ENCODE results near the gene CAP2.

CAP2 gene, protein sequence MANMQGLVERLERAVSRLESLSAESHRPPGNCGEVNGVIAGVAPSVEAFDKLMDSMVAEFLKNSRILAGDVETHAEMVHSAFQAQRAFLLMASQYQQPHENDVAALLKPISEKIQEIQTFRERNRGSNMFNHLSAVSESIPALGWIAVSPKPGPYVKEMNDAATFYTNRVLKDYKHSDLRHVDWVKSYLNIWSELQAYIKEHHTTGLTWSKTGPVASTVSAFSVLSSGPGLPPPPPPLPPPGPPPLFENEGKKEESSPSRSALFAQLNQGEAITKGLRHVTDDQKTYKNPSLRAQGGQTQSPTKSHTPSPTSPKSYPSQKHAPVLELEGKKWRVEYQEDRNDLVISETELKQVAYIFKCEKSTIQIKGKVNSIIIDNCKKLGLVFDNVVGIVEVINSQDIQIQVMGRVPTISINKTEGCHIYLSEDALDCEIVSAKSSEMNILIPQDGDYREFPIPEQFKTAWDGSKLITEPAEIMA

DNA sequence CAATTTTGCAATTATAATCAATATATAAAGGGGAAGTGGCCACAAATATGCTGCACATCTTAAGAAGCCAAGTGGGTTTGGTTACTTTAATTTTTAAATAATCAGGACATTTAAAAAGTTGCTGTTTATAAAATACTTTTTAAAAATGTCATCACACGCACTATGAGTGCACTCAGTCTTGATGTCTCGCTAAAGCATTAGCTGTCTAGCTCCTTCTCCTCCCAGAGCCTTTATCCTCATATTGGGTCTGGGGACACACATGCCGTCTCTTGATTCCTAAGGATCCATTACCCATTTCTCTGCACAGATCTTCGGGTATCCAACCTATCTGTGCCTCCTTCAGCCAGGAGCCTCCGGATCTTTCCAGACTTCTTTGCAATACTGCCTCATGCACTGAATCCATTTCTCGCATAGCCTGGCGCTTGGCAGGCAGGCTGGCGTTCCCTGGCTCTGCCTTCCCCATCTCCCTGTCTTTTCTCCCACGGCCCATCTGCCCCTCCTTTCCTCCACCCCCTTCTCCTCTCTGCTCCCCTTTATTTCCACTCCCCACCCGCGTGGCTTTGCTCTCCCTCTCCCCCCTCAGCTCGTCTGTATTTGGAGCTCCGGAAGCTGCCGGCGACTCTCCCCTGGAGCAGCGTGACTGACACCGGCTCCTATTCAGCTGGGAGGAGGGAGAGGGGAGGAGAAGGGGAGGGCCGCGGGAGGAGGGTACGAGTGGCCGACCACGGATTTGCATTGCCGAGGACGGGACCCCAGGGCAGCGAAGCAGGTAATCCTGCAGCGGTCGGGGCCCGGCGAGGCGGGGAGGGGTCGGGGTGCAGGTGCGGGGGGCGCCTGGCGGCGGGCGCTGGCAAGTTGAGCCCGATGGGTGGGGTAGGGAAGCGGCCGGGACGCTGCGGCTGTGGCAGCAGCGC, at the start of gene CAP2:
Gene CAP2, plus strand, starts transcription at position 618 of the 914 bp plus-strand sequence. CDS start 27,961 bp downstream, outside the sequence.
- peak; percentile 76 for DNase-seq (ENCODE audit: low read depth)
- peak within 1 kb of the TSS; percentile 72 for H3K4me3 ChIP-seq (ENCODE audit: low read length)
- no peak for TF ChIP-seq CTCF (conservative IDR thresholded peaks at IDR 0.05; ENCODE audit: low read length)

DNA sequence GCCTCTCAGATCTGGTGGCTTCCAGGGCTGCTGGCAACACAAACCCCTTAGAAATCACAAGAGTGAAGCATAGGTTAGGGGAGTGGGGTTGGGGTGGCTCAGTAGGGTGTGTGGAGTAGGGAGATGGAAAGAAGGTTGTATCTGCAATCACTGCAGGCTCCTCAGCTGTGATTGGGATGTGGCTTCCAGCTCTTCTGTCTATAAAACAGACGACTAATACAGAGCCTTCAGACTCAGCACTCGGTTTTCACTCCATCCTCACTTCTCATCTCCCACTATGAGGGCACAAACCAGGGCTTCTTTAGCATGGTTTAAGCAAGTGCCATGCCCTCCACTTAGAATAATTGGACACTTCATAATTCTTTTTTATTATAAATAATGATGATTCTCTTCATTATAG, 46.4 kb upstream of the CAP2 start:
- no peak overlapping the region for H3K4me3 ChIP-seq (ENCODE audit: low read length)
- no peak for TF ChIP-seq CTCF (conservative IDR thresholded peaks at IDR 0.05; ENCODE audit: low read length)
- DNase-seq (ENCODE audit: low read depth) = no peak

GRCh38 chr6:17349427-17349826, 44.0 kb upstream of the CAP2 start:
- DNase-seq (ENCODE audit: low read depth) = peak; percentile 38
- TF ChIP-seq CTCF (conservative IDR thresholded peaks at IDR 0.05; ENCODE audit: low read length) = no peak
- no peak overlapping the region for H3K4me3 ChIP-seq (ENCODE audit: low read length)

- no peak overlapping the region for H3K4me3 ChIP-seq (ENCODE audit: low read length)
- no peak for TF ChIP-seq CTCF (conservative IDR thresholded peaks at IDR 0.05; ENCODE audit: low read length)
- DNase-seq (ENCODE audit: low read depth) = peak; percentile 11
Measured at GRCh38 chr6:17352302-17352701, 41.1 kb upstream of the CAP2 start.

DNA sequence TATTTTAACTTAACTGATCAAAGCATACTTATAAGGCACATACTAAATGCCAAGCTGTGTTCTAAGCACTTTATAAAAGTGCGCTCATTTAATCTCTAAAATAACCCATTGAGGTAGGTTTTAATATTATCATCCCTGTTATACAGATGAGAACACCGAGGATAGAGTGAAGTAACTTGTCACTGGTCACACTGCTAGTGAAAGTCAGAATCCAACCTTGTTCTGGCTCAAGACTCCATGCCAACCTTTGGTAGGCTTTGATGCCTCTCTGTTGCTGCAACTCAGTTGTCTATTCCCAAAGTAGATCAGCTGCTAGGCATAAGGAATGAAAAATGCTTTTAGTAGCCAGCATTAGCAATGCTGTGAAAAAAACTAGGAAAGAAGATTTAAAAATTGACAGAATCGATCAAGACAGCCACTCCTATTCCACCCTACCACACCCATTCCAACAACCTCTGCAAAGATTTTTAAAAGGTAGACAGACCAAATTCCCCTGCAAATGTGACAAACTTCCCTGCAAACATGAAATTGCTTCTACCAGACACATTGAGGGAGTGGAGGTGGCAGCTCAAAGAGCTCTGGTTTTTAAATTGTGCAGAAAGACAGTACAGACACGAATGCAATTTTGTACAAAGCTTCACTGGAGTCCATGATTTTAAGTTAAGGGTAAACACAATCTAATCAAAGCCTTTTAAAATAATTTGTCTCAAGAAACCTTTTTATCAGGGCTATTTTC, 39.8 kb upstream of the CAP2 start:
- DNase-seq (ENCODE audit: low read depth) = no peak
- TF ChIP-seq CTCF (conservative IDR thresholded peaks at IDR 0.05; ENCODE audit: low read length) = no peak
- H3K4me3 ChIP-seq (ENCODE audit: low read length) = no peak overlapping the region

- no peak overlapping the region for H3K4me3 ChIP-seq (ENCODE audit: low read length)
Measured at GRCh38 chr6:17354700-17355403, 38.5 kb upstream of the CAP2 start.

More at GRCh38 chr6:17354700-17355403, 38.5 kb upstream of the CAP2 start:
- peak; percentile 75 for DNase-seq (ENCODE audit: low read depth)
- TF ChIP-seq CTCF (conservative IDR thresholded peaks at IDR 0.05; ENCODE audit: low read length) = no peak

Measured in AG10803 (cell line).